ENCODE results near the gene SURF6.
A peak's percentile ranks its signal among the peaks of the same experiment; 100 is the strongest.

SURF6 gene

DNA sequence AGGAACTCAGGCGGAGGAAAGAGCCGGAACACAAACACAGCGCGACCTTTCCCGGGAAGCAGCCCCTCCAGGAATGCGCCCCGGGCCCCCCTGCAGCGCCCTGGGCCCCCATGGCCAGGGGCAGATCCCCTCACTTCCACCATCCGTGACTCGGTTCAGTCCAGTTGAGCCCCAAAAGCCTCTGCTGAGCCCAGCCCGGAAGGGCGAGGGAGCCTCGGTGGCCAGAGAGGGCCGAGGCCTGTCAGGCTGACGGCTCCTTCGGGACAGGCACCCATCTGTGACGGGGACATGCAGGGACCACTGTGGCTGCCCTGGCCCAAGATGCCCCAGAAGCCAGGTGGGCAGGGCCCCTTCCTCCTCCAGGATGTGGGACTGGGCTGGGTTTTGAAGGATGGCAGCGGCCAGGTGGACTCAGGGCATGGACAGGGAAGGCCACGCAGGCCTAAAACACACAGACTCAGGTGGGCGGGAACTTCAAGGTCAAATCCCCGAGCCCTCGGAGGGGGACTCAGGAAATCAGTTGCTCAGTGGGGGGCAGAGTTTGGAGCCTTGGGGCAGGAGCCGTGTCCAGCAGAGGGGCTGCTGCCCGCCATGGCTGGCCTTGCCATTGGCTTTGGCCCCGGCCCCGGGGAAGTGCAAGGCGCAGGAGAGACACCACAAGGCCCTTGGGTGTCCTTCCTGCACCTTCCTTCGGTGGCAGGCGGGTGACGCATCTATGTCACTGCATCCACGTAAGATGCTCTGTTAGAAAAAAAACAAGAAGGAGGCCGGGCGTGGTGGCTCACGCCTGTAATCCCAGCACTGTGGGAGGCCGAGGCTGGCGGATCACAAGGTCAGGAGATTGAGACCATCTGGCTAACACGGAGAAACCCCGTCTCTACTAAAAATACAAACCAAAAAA, 31.3 kb downstream of the SURF6 start:
- H4K8ac ChIP-seq (ENCODE audit: low read depth, low read length) = no peak overlapping the region
- H3K4me3 ChIP-seq (ENCODE audit: low read length in 2 of 2) = no peak overlapping the region
- no peak overlapping the region for H4K91ac ChIP-seq (ENCODE audit: low read depth, low read length, poor library complexity)
- H3K4me1 ChIP-seq (ENCODE audit: control insufficient read depth in 2 of 2, insufficient read depth in 1 of 2, low read depth in 1 of 2, low read length in 2 of 2) = peaks cover 0 to 1% of the 10 kb centered on the region in 2 donors
- no peak overlapping the region for H3K27ac ChIP-seq (replicated peaks; ENCODE audit: low read length)
- H3K27me3 ChIP-seq (ENCODE audit: control insufficient read depth in 3 of 3, insufficient read depth in 3 of 3, low read depth in 1 of 3, low read length in 3 of 3) = peaks cover 0 to 21% (median 2%) of the 10 kb centered on the region in 3 experiments
- H2BK15ac ChIP-seq (ENCODE audit: low read length) = no peak overlapping the region
- H3K14ac ChIP-seq (ENCODE audit: low read length) = no peak overlapping the region
- no peak overlapping the region for H3K18ac ChIP-seq (ENCODE audit: low read length)
- H2AFZ ChIP-seq (ENCODE audit: low read length) = peak overlapping the region; percentile 49
- H2BK12ac ChIP-seq (ENCODE audit: low read length) = no peak overlapping the region
- no peak overlapping the region for H3K4me2 ChIP-seq (ENCODE audit: insufficient read depth, low read length, poor library complexity, severe bottlenecking)
- no peak for DNase-seq (ENCODE audit: low spot score)
- no peak overlapping the region for H3K23ac ChIP-seq (ENCODE audit: low read depth, low read length, poor library complexity)
- H3K36me3 ChIP-seq (replicated peaks in 1 of 2; ENCODE audit: control insufficient read depth in 2 of 2, insufficient read depth in 2 of 2, low read length in 2 of 2) = no peaks in the 10 kb centered on the region
- no peak overlapping the region for H3K4ac ChIP-seq (ENCODE audit: low read length)
- H2BK120ac ChIP-seq (ENCODE audit: low read depth, low read length) = no peak overlapping the region
- no peak overlapping the region for H3K9ac ChIP-seq (ENCODE audit: low read depth, low read length, poor library complexity)
- H2AK5ac ChIP-seq (ENCODE audit: low read depth, low read length) = peak overlapping the region; percentile 24
- no peaks in the 10 kb centered on the region for H3K79me1 ChIP-seq (ENCODE audit: low read depth, low read length)
- H2BK5ac ChIP-seq (ENCODE audit: low read length) = no peak overlapping the region
- peaks cover 2 to 4% of the 10 kb centered on the region in 2 donors for H3K9me3 ChIP-seq (replicated peaks in 1 of 2; ENCODE audit: control insufficient read depth in 2 of 2, insufficient read depth in 1 of 2, low read depth in 1 of 2, low read length in 2 of 2)
- WGBS, 2 donors (ENCODE audit: extremely low coverage in 2 of 2, insufficient read length in 2 of 2, insufficient replicate concordance in 1 of 2) = no CpG with 5 or more reads among the region's 38 CpGs

DNA sequence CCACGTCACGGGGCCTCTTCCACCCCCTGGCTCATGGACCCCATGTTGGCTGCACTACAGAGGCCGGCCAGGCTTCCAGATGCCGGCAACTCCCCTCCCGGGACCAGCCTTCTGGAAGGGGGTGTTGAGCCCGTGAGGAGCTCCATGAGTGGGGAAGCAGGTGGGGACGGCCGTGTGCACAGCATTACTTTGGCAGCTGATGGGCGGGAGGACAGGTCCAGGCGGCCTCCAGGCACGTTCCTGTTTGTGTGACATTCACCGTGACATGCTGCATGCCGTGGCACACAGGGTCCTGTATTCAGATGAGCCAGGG, 31.9 kb downstream of the SURF6 start:
- H3K79me1 ChIP-seq (ENCODE audit: low read depth, low read length) = no peaks in the 10 kb centered on the region
- H3K36me3 ChIP-seq (replicated peaks in 1 of 2; ENCODE audit: control insufficient read depth in 2 of 2, insufficient read depth in 2 of 2, low read length in 2 of 2) = no peaks in the 10 kb centered on the region
- peak overlapping the region; percentile 49 for H2AFZ ChIP-seq (ENCODE audit: low read length)
- H3K27ac ChIP-seq (replicated peaks; ENCODE audit: low read length) = no peak overlapping the region
- H3K23ac ChIP-seq (ENCODE audit: low read depth, low read length, poor library complexity) = no peak overlapping the region
- H3K27me3 ChIP-seq (ENCODE audit: control insufficient read depth in 3 of 3, insufficient read depth in 3 of 3, low read depth in 1 of 3, low read length in 3 of 3) = peaks cover 0 to 21% (median 2%) of the 10 kb centered on the region in 3 experiments
- H3K9me3 ChIP-seq (replicated peaks in 1 of 2; ENCODE audit: control insufficient read depth in 2 of 2, insufficient read depth in 1 of 2, low read depth in 1 of 2, low read length in 2 of 2) = peaks cover 0 to 3% of the 10 kb centered on the region in 2 donors
- H3K18ac ChIP-seq (ENCODE audit: low read length) = no peak overlapping the region
- WGBS, 2 donors (ENCODE audit: extremely low coverage in 2 of 2, insufficient read length in 2 of 2, insufficient replicate concordance in 1 of 2) = no CpG with 5 or more reads among the region's 13 CpGs
- H3K14ac ChIP-seq (ENCODE audit: low read length) = no peak overlapping the region
- no peak overlapping the region for H2BK12ac ChIP-seq (ENCODE audit: low read length)
- no peak overlapping the region for H2BK120ac ChIP-seq (ENCODE audit: low read depth, low read length)
- H3K4me2 ChIP-seq (ENCODE audit: insufficient read depth, low read length, poor library complexity, severe bottlenecking) = no peak overlapping the region
- no peak overlapping the region for H2BK5ac ChIP-seq (ENCODE audit: low read length)
- H4K91ac ChIP-seq (ENCODE audit: low read depth, low read length, poor library complexity) = no peak overlapping the region
- H3K4me3 ChIP-seq (ENCODE audit: low read length in 2 of 2) = no peak overlapping the region
- DNase-seq (ENCODE audit: low spot score) = no peak
- no peak overlapping the region for H4K8ac ChIP-seq (ENCODE audit: low read depth, low read length)
- no peak overlapping the region for H2AK5ac ChIP-seq (ENCODE audit: low read depth, low read length)
- H3K9ac ChIP-seq (ENCODE audit: low read depth, low read length, poor library complexity) = no peak overlapping the region
- H3K4ac ChIP-seq (ENCODE audit: low read length) = no peak overlapping the region
- H2BK15ac ChIP-seq (ENCODE audit: low read length) = no peak overlapping the region
- H3K4me1 ChIP-seq (ENCODE audit: control insufficient read depth in 2 of 2, insufficient read depth in 1 of 2, low read depth in 1 of 2, low read length in 2 of 2) = peaks cover 0 to 1% of the 10 kb centered on the region in 2 donors

DNA sequence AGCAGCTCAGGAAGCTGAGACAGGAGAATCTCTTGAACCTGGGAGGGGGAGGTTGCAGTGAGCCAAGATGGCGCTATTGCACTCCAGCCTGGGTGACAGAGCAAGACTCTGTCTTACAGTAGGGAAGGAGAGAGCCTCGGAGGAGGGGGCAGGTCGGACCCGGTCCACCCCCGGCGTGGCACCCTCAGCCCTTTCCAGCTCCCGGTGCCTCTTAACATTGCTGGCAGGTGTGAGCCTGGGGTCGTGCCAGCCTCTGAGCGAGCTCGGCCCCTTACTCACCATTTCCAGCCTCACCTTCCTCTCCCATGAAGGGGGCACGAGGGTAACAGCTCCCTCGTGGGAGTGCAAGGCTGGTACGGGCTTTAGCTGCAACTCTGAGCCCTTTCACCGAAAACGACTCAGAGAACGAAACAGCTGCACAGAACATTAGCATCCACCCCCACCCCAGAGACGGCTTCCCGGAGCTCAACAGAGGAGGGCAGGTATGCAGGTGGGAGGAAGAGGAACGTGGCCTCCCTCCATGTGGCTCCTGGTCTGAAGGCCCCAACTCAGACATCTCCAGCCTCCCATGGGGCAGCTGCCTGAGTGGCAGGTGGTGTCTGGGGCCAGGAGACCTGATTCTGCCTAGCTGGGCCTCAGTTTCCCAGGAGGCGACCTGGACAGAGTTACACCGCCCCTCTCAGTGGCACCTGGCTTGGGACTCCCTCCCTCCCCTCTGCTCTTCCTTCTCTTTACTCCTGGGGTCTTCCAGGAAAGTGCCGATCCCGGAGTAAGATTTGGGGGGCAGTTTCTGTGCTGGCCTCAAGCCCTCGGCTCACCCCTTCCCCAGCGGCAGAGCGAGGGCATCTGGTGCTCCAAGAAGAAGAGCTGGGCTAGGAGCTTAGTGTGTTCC, 32.5 kb downstream of the SURF6 start:
- WGBS, 2 donors (ENCODE audit: extremely low coverage in 2 of 2, insufficient read length in 2 of 2, insufficient replicate concordance in 1 of 2) = no CpG with 5 or more reads among the region's 26 CpGs
- no peak overlapping the region for H3K27ac ChIP-seq (replicated peaks; ENCODE audit: low read length)
- no peak overlapping the region for H2AK5ac ChIP-seq (ENCODE audit: low read depth, low read length)
- H2BK15ac ChIP-seq (ENCODE audit: low read length) = no peak overlapping the region
- no peak overlapping the region for H4K91ac ChIP-seq (ENCODE audit: low read depth, low read length, poor library complexity)
- H3K9me3 ChIP-seq (replicated peaks in 1 of 2; ENCODE audit: control insufficient read depth in 2 of 2, insufficient read depth in 1 of 2, low read depth in 1 of 2, low read length in 2 of 2) = peaks cover 0 to 3% of the 10 kb centered on the region in 2 donors
- H3K36me3 ChIP-seq (replicated peaks in 1 of 2; ENCODE audit: control insufficient read depth in 2 of 2, insufficient read depth in 2 of 2, low read length in 2 of 2) = no peaks in the 10 kb centered on the region
- peak overlapping the region; percentile 13 for H3K18ac ChIP-seq (ENCODE audit: low read length)
- H3K79me1 ChIP-seq (ENCODE audit: low read depth, low read length) = no peaks in the 10 kb centered on the region
- H3K4me1 ChIP-seq (ENCODE audit: control insufficient read depth in 2 of 2, insufficient read depth in 1 of 2, low read depth in 1 of 2, low read length in 2 of 2) = peaks cover 0 to 1% of the 10 kb centered on the region in 2 donors
- no peak overlapping the region for H4K8ac ChIP-seq (ENCODE audit: low read depth, low read length)
- peak overlapping the region; percentile 49 for H2AFZ ChIP-seq (ENCODE audit: low read length)
- no peak overlapping the region for H2BK120ac ChIP-seq (ENCODE audit: low read depth, low read length)
- no peak overlapping the region for H3K4me3 ChIP-seq (ENCODE audit: low read length in 2 of 2)
- H2BK5ac ChIP-seq (ENCODE audit: low read length) = no peak overlapping the region
- peaks cover 0 to 21% (median 2%) of the 10 kb centered on the region in 3 experiments for H3K27me3 ChIP-seq (ENCODE audit: control insufficient read depth in 3 of 3, insufficient read depth in 3 of 3, low read depth in 1 of 3, low read length in 3 of 3)
- no peak overlapping the region for H3K9ac ChIP-seq (ENCODE audit: low read depth, low read length, poor library complexity)
- no peak overlapping the region for H3K4me2 ChIP-seq (ENCODE audit: insufficient read depth, low read length, poor library complexity, severe bottlenecking)
- H3K23ac ChIP-seq (ENCODE audit: low read depth, low read length, poor library complexity) = no peak overlapping the region
- no peak overlapping the region for H3K14ac ChIP-seq (ENCODE audit: low read length)
- H3K4ac ChIP-seq (ENCODE audit: low read length) = no peak overlapping the region
- no peak for DNase-seq (ENCODE audit: low spot score)
- H2BK12ac ChIP-seq (ENCODE audit: low read length) = no peak overlapping the region

Data from neuronal stem cell (in vitro differentiated cells).